Stimulated activated CD4-positive, alpha-beta T cell treated with anti-CD3 and anti-CD28 coated beads, Interleukin-15, amount 100 ng/mL, for 24 hours (primary cell): ENCODE measurements around the gene CLEC1A.
"Not testable (repeated sequence)": the region's sequence is repeated elsewhere in the genome, so short reads cannot be mapped to it uniquely, and the experiment has no call there.

ENCODE experiments used
- DNase-seq: peaks from one replicate; pipeline ENCODE4 v3.0.0-alpha.2; 2020

The CLEC1A gene

GRCh38 chr12:10042167-10042566, 56.6 kb downstream of the CLEC1A start:
- DNase-seq = no peak

- DNase-seq = no peak
These were observed 64.8 kb downstream of the CLEC1A start for GRCh38 chr12:10033783-10034545.

DNA sequence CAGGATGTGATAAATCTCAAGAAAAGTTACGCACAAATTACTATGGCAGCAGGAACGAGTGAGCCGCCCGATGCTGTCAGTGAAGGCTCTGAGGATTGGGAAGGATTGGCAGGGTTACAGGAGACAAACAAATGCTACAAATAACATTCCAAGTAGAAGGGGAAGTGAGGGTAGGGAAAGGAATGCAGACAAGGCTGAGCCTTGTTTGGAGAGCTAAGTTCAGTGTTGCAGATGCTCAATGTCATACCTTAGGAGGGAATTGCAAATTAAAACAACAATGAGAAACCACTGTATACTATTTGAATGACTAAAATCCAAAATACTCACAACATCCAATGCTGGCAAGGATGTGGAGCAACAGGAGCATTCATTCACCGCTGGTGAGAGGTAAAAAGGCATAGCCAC, 67.0 kb downstream of the CLEC1A start:
- DNase-seq = no peak

DNA sequence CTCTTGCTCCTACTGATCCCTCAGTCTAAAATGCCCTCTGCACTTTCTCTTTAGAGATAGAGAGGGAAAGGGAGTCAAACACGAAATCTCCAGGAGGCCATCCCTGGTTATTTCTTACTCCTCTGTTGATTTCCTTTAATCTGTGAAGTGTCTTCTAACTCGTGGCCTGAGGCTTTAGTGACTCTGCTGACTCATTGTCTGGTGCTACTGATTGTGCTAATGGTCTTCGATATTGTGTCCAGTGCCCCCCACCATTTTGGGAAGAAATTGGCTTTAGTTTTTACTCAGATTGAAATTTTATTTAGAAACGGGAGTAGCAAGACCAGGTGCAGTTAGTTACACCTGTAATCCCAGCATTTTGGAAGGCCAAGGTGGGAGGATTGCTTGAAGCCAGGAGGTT, 67.5 kb downstream of the CLEC1A start:
- no peak for DNase-seq

DNA sequence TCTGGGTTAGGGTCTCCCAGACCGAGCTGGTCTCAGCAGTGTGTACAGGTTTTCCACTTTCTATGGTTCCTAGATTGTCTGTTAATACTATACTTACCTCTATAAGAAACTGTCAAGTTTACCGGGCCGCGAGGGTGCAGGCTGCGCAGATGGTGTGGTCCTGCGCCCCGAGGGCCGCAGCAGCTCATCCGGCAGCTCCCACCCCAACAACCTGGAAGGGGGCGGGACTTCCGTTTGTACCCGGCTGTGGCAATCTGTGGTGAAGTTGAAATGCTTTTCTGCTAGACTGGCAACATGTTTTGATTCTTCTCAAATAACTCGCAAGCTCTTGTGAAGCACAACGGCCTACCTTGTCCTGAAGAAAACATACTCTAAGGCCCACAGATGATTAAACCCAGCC, 68.3 kb downstream of the CLEC1A start, which contains the start of gene CLEC9A:
TSS of gene CLEC9A (plus strand) at position 237 of the 400 bp plus-strand sequence. CDS start 22,006 bp downstream, outside the sequence.
- no peak for DNase-seq

- no peak for DNase-seq
These were observed 71.1 kb downstream of the CLEC1A start for GRCh38 chr12:10027721-10028120.

- DNase-seq = no peak
These were observed 71.5 kb downstream of the CLEC1A start for GRCh38 chr12:10027311-10027710.

DNA sequence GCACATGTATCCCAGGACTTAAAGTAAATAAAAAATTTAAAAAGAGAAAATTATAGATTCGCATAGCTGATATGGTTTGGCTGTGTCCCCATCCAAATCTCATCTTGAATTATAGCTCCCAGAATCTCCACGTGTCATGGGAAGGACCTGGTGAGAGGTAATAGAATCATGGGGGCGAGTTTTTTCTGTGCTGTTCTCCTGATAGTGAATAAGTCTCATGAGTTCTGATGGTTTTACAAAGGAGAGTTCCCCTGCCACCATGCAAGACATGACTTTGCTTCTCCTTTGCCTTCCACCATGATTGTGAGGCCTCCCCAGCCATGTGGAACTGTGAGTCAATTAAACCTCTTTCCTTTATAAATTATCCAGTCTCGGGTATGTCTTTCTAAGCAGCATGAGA, 72.1 kb downstream of the CLEC1A start:
- DNase-seq = not testable (repeated sequence)

- no peak for DNase-seq
These were observed 73.5 kb downstream of the CLEC1A start for GRCh38 chr12:10025236-10025635.

- no peak for DNase-seq
These were observed 77.4 kb downstream of the CLEC1A start for GRCh38 chr12:10021342-10021741.
